GM12801 (cell line): ENCODE results near the gene PLEKHB1.

ENCODE experiments used
- TF ChIP-seq, protein P1 (sequence below): IDR thresholded peaks from one replicate; pipeline ENCODE4 v1.5.1; 2011; ENCODE audit warnings: control low read depth; ENCODE audit not compliant: insufficient read length; ENCODE audit errors: extremely low read depth

The PLEKHB1 gene

DNA sequence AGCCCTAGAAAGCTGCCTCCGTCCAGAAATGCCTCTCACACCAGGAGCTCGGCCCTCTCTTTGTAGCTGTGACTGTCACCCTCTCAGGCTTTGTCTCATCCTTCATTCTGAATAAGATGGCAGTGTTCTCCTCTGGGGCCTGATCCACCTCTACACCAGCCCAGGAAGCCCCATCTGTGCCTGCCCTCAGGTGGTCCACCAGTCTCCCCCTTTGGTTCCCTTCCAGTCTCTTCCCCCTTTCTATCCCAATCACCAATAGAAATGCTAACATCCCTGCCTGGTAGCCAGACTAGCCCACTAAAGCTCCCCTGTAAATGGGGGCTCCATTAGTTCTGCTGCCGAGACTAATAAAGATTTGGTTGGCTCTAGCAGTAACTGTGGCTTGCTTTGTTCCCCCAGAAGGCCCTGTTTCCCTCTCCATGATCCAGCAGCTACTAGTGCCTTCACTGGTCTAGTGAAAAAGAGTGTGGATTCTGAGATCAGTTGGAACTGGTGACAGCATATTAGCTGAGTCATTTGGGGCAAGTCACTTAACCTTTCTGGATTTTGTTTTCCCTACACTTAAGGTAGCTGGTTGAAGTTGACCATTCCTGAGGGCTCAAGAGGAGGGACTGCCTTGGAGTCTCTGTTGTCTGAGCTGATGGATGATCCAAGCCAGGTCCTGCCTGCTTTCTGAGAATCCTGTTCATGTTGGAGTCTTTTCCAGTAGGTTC is 16.2 kb downstream of the PLEKHB1 start:
- TF ChIP-seq, protein P1, sequence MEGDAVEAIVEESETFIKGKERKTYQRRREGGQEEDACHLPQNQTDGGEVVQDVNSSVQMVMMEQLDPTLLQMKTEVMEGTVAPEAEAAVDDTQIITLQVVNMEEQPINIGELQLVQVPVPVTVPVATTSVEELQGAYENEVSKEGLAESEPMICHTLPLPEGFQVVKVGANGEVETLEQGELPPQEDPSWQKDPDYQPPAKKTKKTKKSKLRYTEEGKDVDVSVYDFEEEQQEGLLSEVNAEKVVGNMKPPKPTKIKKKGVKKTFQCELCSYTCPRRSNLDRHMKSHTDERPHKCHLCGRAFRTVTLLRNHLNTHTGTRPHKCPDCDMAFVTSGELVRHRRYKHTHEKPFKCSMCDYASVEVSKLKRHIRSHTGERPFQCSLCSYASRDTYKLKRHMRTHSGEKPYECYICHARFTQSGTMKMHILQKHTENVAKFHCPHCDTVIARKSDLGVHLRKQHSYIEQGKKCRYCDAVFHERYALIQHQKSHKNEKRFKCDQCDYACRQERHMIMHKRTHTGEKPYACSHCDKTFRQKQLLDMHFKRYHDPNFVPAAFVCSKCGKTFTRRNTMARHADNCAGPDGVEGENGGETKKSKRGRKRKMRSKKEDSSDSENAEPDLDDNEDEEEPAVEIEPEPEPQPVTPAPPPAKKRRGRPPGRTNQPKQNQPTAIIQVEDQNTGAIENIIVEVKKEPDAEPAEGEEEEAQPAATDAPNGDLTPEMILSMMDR: no peak

DNA sequence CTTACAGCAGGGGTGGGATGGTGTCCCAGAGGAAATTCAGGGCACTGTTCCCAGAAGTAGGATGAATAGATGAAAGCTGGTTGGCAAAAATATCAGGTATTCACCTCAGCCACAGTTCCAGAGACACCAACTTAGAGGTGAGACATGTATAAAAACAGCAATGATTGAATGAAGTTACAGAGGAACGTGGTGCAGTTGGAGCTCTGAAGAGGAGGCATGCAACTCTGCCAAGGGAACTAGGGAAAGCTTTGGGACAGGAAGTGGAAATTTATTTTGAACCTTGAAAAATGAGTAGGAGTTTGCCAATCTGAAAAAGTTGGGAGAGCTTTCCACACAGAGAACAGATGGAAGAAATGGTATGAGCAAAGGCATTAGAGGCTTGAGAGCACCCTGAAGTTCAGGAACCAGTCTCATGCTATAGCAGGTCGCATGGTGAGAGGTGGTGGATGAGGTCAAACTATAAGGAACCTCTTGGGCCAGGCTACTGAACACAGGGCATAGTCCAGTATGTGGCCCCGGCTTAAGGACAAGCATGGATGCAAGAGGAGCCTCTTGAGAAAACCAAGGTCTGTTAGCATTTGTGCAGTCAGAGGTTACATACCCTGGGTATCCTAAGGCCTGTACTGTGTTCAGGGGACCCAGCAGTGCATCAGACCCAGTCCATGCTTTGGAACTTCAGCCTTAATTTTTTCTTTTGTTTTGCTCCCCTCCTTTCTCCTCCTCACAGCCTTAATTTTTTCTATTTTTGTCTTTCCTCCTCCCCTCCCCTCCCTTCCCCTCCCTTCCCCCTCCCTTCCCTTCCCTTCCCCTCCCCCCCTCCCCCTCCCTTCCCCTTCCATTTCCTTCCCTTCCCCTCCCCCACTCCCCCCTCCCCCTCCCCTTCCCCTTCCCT is 17.5 kb downstream of the PLEKHB1 start:
- TF ChIP-seq, protein P1: no peak

DNA sequence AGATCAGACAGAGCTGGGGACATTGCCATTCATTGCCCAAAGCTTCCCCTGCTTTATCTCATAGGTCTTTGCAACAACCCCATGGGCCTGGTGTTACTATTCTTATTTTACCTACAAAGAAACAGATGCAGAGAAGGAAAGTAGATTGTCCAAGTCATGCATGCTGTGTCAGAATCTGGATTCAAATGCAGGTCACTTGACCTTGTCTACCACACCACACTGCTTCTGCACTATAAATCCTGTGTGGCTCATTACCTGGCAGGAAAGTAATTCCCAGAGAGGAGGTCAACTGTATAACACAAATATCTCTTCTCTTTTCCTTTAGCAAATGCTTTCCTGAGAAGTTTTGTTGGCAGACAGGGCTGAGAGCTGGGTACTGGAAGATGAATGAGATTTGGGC is 18.5 kb downstream of the PLEKHB1 start:
- TF ChIP-seq, protein P1: no peak

DNA sequence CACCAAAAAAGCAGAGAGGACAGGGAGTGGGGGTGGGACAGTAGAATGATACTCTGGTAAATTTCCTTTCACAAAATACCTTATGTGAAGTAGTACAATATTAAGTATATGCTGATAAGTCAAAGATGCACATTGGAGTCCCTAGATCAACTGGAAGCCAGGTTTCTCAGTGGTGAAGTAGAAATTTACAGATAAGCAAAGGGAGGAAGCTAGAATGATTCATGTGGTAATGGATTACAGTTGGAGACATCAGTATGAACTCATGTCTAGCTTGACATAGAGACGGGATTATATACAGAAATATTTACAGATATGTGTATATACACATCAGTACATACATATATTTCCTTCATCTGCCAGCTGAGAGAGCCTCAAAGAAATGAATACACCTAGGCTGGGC is 21.5 kb downstream of the PLEKHB1 start:
- TF ChIP-seq, protein P1: no peak

DNA sequence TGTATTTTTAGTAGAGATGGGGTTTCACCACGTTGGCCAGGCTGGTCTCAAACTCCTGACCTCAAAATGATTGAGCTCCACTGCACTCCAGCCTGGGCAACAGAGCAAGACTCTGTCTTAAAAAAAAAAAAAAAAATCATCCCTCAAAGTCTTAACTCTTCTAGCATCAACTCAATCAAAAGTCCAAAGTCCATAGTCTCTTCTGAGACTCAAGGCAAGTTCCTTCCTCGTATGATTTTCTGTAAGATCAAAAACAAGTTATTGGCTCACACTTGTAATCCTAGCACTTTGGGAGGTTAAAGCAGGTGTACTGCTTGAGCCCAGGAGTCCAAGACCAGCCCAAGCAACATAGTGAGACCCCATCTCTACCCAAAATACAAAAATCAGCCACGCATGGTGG is 24.4 kb downstream of the PLEKHB1 start:
- TF ChIP-seq, protein P1: no peak

DNA sequence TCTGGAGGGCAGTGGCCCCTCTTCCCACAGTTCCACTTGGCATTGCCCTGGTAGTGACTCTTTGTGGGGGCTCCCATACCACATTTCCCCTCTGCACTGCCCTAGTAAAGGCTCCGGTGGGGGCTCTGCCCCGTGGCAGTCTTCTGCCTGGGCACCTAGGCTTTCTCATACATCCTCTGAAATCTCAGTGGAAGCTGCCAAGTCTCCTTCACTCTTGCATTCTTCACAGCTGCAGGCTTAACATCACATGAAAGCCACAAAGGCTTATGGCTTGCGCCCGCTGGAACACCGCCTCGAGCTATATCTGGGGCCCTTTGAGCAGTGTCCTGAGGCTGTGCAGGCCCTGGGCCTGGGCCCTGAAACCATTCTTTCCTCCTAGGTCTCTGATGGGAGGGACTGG is 25.3 kb downstream of the PLEKHB1 start:
- TF ChIP-seq, protein P1: no peak

DNA sequence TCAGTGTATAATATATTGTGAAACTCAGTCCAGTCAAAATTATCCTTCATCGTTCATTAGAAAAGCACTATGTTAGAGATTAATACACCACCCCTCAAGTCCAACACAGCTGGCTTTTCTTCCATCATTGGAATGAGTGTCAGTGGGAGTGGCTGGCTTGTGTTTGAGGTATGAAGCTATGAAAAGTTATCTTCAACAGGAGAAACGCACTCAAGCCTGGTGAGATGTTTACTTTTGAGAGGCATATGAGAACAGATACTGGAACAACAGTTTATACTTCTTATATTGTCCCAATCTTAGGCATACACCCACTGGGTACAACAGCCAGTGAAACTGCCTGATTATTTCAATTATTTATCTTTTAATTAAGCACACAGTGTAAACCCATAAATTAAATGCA is 34.3 kb downstream of the PLEKHB1 start:
- TF ChIP-seq, protein P1: no peak
